HG02973 (cell line): ENCODE results near the gene SLC15A4.
A peak's percentile ranks its signal among the peaks of the same experiment; 100 is the strongest.
"Not testable (repeated sequence)": the region's sequence is repeated elsewhere in the genome, so short reads cannot be mapped to it uniquely, and the experiment has no call there.

ENCODE experiments used
- ATAC-seq: cut with Tn5 transposase; IDR thresholded peaks from one replicate; pipeline ENCODE4 v1.9.1; 2021; ENCODE audit warnings: moderate library complexity; ENCODE audit not compliant: unreplicated experiment

The SLC15A4 gene

DNA sequence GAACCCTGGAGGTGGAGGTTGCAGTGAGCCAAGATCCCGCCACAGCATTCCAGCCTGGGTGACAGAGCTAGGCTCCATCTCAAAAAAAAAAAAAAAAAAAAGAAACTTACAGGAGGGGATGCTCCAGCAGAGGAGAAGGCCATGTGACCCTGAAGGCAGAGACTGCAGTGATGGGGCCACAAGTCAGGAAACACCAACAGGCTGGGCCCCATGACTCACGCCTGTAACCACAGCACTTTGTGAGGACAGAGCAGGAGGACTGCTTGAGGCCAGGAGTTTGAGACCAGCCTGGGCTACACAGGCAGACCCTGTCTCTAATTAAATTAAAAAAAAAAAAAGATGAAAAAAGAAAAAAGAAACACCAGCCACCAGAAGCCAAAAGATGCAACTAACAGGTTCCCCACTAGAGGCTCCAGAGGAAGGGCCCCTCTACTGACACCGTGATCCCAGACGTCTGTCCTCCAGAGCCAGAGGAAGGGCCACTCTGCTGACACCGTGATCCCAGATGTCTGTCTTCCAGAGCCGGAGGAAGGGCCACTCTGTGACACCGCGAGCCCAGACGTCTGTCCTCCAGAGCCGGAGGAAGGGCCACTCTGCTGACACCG lies 20.4 kb upstream of the SLC15A4 start:
- no peak for ATAC-seq

DNA sequence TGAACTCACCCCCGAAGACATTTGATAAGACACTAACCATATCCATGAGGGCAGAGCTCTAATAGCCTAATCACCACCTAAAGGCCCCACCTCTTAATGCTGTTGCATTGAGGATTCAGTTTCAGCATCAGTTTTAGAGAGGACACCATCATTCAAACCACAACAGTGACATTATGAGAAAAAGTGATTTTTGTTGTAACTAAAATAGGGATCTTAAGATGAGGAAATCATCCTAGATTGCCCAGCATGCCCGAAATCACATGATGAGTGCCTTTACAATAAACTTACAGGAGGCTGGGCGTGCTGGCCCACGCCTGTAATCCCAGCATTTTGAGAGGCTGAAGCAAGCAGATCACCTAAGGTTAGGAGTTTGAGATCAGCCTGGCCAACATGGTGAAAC lies 19.8 kb upstream of the SLC15A4 start:
- no peak for ATAC-seq

DNA sequence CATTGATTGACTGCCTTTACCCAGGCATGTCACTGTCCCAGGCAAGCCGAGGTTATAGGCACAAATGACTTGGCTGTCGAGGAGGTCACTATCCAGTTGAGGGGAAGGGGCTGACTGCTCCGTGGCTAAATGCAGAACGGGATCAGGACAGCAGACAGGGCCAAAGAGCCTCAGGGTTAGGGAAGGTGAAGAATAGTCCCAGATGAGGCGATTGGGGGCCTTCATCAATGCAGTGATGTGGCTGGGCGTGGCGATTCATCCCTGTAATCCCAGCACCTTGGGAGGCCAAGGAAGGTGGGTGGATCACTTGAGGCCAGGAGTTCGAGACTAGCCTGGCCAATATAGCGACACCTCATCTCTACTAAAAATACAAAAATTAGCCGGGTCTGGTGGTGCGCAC lies 18.8 kb upstream of the SLC15A4 start:
- ATAC-seq = no peak

DNA sequence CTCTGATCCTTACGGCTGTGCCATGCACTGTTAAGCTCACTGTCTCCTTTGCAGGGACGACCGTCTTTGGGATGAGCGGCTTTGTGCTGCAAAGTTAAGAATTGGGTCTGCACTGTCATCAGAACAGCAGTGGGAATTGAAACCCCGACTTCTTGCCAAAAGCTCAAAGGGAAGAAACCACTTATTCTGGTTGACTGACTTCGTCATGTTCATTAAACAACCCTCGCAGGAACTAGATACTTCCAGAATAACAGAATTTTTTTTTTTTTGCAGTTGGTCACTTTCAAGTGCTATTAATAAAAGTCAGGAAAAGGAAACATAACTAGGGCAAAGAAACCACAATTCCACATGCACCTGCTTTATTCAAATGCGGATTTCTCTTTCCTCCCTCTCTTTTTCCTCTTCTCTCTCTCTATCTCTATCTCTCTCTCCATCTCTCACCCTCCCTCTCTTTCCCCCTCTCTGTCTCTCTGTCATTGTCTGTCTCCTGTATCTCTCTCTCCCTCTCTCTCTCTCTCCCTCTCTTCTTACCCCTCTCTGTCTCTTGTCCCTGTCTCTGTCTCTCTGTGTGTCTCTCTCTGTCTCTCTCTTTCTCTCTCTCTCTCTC lies 17.2 kb upstream of the SLC15A4 start:
- peak; percentile 77 for ATAC-seq

DNA sequence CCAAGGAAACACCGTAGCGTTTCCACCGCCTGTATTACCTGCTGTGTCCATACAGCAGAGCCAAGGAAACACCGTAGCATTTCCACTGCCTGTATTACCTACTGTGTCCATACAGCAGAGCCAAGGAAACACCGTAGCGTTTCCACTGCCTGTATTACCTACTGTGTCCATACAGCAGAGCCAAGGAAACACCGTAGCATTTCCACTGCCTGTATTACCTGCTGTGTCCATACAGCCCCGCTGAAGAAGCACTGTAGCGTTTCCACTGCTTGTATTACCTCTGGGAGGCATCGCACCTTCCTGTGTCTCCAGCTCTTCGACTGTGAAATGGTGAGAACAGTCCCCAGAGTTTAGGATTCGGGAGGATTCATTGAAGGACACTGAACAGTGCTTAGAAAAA lies 16.1 kb upstream of the SLC15A4 start:
- not testable (repeated sequence) for ATAC-seq

DNA sequence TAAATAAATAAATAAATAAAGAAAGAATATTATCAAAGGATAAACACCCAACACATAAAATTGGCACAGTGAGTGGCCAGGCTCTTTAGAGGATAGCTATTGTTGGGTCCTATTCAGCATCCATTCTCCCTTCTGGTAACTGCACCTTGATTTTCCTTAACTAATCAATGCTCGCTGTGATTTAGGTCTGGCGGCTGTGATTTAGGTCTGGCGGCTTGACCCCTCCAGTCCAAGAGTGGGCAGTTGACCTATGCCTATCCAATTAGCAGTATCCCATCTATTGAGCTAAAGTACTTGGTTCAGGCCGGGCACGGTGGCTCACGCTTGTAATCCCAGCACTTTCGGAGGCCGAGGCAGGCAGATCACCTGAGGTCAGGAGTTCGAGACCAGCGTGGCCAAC lies 9.7 kb upstream of the SLC15A4 start:
- no peak for ATAC-seq

DNA sequence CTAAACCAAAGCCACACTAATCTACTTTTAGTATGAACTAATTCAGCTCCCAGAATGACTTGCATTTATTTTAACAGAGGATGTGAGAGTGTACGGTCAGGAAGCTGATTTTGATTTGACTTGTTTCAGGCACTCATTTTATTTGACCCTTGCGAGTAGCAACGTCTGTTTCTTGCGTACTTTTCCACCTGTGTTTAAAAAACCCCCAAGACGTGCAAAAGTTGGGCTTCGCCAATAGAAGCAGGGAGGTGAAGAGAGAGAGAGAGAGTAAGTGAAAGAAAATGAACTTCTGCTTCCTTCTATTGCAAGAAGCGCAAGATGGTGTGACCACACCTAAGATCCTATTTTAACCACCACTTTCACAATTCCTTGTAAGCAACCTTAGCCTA lies 6.7 kb upstream of the SLC15A4 start:
- ATAC-seq = peak; percentile 49

DNA sequence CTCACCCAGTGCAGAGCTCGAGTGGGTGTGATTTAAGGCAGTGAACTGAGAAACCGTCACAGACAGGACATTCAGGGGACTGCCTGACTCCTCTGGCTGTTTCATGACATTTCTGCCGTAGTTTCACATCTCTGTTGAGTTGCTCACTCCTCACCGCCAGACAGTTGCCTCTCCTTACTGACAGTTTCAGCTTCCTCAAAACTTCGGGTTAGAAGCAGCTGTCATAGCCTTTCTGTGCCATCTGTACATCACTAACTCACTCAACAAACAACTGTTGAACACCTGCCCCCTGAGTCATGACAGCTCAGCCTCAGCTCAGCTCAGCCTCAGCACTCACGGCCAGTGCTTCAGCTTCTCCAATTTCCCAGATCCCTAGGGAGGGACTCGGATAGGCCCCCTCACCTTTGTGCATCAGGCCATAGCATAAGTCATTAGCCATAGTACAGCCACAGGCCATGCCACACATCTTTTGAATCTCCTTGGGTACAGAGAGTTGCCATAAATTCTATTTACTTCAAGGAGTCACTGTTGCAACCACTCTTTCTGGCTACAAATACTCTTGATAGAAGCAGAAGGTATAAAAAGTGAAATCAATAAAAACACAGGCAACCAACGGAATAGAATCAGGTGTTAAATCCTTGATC lies 6.2 kb upstream of the SLC15A4 start:
- peak; percentile 93 for ATAC-seq

DNA sequence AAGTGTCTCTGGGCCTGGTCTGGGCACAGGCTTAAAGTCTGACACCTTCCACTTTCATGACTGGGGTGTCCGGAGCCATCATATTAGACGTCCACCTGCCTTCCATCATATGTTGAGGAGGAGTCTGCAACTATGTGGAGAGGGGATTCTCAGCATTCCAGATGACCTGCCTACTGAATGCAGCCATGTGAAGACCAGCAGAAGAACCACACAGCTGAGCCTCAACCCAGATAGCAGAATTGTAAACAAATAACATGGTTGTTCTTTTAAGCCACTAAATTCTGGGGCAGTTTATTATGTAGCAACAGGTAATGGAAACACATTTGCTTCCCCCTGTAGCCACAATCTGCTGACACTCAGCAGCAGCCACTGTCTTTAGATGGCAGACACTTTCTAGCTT lies 4.0 kb upstream of the SLC15A4 start:
- no peak for ATAC-seq

DNA sequence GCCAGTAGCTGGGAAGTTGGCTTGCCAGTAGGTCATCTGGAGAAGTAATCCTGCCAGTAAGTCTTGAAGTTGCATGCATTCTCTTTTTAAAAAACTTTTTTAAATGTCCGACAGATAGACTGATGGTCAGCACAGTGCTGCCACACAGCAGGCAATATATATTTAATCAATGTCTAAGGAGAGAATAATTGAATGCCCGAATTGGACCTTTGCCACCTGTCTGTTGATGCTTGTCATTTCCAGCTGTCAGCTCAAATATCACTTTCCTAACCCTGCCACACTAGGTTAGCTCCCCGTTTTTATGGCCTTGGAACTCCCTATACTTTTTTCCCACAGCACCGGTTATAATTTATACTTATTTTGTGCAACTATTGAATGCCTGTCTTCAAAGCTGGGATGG lies 2.1 kb upstream of the SLC15A4 start:
- ATAC-seq = no peak

DNA sequence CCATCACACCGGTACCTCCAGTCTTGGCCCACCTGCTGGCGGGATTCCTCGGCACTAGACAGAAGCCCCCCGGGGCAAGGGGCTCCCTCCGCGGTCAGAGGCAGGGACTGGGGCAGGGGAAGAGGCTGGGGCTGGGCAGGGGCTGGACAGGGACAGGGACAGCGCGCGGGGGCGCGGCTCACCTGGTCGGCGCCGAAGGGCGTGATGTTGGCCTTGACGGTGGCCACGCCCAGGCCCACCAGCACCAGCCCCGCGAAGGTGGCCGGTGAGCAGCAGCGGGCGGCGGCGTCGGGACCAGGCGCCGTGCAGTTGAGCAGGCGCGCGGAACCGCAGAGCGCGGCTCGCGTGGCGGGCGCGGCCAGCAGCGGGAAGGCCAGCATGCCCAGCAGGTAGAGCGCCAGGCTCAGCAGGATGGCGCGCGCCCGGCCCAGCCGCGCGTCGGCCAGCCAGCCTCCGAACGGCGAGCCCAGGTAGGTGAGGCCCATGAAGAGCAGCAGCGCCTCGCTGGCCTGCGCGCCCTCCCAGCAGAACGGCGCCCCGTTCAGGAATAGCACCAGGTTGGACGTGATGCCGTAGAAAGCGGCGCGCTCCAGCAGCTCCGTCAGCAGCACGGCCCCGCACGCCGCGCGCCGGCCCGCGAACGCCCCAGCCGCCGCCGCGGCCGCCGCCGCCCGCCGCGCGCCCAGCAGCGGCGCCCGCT lies 392 bp downstream of the SLC15A4 start:
- ATAC-seq = peak; percentile 2

DNA sequence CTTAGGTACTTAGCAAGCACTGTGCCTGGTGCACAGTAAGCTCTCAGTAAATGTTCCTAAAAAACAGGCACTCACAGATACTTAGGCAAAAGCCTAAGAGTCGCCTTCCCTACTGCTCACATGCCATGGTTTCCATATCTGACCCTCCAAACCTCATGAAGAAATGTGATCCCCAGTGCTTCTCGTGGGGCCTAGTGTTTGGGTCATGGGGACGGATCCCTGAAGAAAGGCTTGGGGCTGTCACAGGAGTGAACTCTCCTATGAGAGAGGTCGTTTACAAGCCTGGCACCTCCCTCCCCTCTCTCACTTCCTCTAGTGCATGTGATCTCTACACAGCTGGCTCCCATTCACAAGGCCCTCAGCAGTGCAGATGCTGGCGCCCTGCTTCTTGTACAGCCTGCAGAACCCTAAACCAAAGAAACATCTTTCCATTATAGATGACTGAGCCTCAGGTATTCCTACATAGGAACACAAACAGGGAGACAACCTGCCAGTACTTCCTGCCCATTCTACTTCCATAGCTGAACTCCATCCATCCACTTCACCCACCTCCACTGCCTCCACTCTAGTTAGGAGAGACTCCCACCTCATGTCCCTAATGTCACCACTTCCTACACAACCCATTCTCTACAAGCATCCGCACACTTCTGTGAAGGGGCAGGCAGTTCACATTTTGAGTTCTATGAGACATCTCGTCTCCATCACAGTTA lies 2.9 kb downstream of the SLC15A4 start:
- peak; percentile 53 for ATAC-seq

DNA sequence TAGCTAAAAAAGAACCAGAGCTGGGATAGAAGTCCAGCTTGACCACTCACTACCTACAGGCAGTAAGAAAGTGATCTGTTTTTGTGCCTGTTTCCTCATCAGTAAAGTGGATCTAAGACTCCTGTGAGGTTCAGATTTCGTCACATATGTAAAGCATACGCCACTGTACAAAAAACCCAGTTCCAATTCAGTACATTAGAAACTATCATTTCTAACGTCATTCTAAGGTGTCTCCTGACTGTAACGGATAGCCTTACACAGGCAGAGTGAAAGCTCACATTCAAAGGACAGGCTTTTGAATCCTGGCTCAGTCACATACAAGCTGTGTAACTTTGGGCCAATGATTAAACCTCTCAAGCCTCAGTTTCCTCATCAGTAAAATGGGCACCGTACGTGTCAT lies 3.5 kb downstream of the SLC15A4 start:
- ATAC-seq = no peak

DNA sequence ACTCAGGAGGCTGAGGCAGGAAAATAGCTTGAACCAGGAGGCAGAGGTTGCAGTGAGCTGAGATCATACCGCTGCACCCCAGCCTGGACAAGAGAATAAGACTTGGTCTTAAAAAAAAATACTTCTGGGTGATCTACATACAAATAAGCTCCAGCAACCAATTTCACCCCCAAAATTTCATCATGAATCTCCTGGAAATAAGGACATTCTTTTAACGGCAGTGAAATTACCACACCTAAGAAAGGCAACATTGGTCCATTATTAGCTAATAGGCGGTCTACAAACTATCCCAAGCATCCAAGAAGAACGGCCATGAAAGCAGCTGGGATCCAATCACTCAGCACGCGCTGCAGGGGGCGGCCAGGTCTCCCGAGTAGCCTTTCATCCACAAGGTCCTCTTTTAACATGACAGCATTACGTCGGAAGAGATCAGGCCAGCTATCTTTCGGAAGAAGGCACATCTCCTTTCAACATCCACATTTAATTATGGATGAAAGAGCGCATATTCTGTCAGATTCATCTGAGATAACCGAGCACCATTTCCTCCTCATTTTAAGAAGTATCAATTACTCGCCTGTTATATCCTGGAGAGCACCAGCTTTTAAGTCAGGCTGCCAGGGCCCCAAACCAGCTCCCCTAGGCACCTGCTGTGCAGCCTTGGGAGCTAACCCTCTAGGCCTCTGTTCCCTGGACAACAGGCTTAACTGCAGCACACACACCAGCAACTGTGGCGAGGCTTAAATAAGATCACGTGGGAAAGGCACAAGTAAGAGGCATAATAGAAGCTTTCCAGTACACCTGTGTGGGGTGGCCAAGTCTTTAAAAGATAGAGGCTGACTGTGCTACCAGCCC lies 4.2 kb downstream of the SLC15A4 start:
- no peak for ATAC-seq

DNA sequence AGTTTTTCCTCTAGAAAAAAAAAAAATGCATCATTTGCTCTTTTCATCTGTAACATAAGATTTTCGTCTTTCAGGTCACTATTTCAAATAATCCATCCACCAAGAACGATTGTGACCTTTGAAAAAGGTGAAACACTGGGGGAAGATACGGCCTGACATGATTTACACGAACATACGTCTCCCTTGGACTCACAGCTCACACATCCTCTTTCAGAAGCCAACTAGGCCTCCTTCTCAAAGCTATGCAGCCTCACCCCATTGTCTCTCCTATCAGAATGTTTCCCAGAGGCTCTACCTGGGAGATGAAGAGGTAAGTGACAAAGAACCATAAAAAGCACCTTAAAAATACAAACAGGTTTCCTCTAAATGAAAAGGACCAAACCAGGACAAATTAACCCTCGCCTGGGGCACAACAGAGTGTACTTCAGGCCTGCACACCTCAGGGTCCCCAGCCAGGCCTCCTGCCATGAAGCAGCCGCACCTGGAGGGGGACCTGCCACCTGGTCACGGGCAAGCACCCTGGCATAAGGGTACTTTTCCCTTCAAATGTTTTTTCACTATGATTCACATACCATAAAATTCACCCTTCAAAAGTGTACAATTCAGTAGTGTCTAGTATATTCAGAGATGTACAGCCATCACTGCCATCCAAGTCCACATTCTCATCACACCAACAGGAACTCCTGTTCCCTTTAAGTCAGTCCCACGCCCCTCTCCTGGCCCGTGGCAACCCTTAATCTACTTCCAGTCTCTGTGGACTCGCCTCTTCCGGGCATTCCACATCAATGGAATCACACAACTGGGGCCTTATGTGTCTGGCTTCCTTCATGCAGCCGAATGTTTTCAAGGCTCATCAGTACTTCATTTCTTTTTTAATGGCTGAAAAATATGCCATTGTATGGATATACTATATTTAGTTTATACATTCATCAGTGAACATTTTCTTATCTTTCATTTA lies 5.4 kb downstream of the SLC15A4 start:
- ATAC-seq = peak; percentile 31

DNA sequence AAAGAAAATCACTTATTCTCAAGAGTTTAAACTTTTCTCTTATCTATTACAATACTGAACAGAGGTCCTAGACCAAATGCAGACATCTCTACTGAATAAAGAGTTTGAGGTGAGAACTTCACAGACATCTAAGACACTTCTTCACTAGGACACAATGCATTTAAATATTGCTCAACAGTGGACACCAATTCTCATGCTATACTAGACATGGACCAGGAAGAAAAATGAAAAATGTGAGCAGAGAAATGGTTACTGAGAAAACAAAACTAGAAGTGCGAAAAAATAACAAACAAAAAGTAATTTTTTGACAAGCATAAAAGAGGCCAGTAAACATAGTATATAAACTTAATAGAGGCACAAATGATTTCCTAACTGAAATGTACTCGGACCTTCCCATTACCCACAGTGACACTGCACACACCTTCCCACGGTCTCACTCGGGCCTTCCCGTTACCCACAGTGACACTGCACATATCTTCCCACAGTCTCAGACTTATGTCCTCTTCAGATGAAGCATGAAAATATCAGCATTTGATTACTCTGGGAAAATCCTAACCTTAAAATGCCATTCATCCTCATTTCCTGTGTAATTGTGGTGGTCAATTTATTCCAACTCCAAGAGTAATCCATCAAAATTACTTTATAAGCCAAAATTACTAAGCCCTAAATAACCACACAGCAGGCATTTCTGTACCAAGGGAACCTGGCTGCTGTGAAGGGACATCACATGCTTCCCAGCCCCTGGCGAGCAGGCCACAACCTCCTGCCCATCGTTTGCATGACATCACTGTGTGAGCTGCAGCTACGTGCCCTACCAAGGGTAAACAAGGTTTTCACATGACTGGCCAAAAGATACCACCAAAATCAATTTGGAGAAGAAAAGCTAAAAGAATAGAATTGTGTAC lies 6.4 kb downstream of the SLC15A4 start:
- peak; percentile 29 for ATAC-seq

DNA sequence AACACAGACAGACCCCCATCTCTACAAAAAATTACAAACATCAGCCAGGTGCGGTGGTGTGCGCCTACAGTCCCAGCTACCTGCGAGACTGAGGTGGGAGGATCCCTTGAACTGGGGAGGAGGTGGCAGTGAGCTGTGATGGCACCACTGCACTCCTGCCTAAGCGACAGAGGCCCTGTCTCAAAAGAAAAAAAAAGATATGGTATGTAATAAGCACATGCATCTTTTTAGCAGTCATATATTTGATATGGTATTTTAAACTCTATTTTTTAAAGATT lies 7.2 kb downstream of the SLC15A4 start:
- ATAC-seq = no peak

DNA sequence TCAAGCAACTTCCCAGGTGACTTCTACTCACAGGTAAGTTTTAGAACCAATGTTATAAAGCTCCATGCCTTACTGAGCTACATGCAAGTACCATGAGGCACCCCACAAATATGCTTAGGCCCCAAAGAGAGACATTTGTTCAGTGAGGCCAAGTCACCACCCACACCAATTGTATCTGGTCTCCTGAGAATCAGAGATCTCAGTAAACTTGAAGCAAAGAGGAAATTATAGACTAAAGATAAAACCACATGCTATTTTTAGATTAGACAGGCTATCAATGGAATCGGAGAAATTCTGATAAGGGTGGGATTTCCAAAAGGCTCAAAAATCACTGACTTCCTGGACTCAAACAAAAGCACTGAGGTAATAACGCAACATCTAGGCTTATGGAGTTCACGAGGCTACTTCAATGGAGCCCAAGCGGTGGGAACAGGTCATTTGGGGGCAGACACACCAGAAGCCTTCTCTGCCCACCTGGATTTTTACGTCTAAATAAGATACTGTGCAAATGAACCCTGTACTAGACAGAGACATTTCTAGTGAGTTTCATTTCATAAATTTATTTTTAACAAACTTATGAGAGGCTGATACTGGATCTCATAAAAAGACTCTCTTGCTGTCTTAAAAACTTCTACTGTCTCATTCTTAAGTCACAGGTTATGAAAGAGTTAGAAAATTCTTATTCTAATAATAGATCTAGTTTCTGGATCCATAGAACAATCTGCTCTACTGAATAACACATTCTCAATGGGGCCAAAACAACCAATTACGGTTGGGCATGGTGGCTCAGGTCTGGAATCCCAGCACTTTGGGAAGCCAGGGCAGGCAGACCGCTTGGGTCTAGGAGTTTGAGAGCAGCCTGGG lies 7.7 kb downstream of the SLC15A4 start:
- ATAC-seq = no peak
